Measurements from ENCODE around the gene SUMO3.

- TF ChIP-seq EZH2phosphoT487 (IDR thresholded peaks at IDR 0.05; ENCODE audit: insufficient read depth, low read depth): no peak
- no peak for TF ChIP-seq EZH2 (IDR thresholded peaks at IDR 0.05; ENCODE audit: insufficient read depth, poor library complexity, severe bottlenecking)
Measured at GRCh38 chr21:44856131-44856530, 38.3 kb upstream of the SUMO3 start.
